Colon (tissue), 2 donors: ENCODE results near the gene PEAK1.

Experiments
- FAIRE-seq: peaks from 2 replicates; lab custom pipeline; 2012; peaks lifted over from hg19 to GRCh38; lab: Jason Lieb, UNC
- donor health status: control.
- donor health status: control.

PEAK1 gene

DNA sequence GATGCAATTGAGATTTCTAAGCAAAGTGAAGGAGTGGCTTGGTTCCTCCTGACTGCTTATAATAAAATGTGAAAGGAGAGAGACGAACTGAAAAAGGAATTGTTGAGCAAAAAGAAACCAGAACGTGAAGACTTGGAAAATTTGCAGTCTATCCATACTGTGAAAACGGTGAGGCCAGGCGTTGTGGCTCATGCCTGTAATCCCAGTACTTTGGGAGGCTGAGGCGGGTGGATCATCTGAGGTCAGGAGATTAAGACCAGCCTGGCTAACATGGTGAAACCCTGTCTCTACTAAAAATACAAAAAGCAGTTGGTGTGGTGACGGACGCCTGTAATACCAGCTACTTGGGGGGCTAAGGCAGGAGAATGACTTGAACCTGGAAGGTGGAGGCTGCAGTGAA lies 292.3 kb downstream of the PEAK1 start:
- no peak for FAIRE-seq

GRCh38 chr15:77126529-77127326 lies 293.2 kb downstream of the PEAK1 start:
- FAIRE-seq: no peak

DNA sequence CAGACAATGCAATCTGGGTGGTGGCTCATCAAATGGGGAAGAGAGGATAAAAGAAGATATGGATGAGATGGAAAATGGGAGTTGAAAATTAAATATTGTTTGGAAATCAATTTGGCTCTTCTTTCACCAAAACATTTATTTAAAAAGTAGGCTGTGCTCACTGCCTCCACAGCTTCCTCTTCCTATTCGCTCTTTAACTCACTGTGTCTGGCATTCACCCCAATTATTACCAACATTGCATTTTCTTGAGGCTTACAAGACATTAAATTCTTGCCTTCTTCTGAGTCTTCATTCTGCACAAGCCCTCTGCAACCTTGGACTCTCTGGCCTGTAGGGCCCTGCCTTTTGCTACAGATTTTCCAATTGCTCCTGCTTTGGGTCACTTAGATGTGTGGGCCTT lies 296.1 kb downstream of the PEAK1 start:
- FAIRE-seq: no peak

GRCh38 chr15:77122576-77122975 lies 297.3 kb downstream of the PEAK1 start:
- no peak for FAIRE-seq

- no peak for FAIRE-seq
Measured at GRCh38 chr15:77121599-77121998, 298.3 kb downstream of the PEAK1 start.

- no peak for FAIRE-seq
Measured at GRCh38 chr15:77120576-77120975, 299.3 kb downstream of the PEAK1 start.

GRCh38 chr15:77119446-77119845 lies 300.5 kb downstream of the PEAK1 start:
- no peak for FAIRE-seq

DNA sequence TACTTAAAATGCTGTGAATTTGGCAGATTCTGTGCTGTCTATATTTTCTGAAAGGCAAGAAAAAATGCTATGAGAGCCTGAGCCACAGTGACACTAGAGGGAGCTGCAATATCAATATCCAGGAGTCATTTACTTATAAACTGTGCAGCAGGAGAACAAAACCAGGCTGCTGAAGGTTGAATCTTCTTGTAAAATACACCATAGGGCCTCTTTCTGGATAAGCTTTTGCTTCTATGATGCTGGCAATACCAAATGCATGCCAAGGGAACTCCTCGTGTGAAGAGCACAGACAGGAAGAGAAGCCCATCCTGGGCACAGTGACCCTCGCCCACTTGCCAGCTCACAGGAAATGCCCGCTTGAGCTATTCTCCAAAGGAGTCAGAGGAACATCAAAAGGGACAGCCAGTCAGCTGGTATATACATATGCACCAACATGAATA lies 301.0 kb downstream of the PEAK1 start:
- no peak for FAIRE-seq

- no peak for FAIRE-seq
Measured at GRCh38 chr15:77115179-77115578, 304.7 kb downstream of the PEAK1 start.

GRCh38 chr15:77112838-77113504 lies 306.9 kb downstream of the PEAK1 start:
- FAIRE-seq: no peak

GRCh38 chr15:77111789-77112188 lies 308.1 kb downstream of the PEAK1 start:
- no peak for FAIRE-seq

DNA sequence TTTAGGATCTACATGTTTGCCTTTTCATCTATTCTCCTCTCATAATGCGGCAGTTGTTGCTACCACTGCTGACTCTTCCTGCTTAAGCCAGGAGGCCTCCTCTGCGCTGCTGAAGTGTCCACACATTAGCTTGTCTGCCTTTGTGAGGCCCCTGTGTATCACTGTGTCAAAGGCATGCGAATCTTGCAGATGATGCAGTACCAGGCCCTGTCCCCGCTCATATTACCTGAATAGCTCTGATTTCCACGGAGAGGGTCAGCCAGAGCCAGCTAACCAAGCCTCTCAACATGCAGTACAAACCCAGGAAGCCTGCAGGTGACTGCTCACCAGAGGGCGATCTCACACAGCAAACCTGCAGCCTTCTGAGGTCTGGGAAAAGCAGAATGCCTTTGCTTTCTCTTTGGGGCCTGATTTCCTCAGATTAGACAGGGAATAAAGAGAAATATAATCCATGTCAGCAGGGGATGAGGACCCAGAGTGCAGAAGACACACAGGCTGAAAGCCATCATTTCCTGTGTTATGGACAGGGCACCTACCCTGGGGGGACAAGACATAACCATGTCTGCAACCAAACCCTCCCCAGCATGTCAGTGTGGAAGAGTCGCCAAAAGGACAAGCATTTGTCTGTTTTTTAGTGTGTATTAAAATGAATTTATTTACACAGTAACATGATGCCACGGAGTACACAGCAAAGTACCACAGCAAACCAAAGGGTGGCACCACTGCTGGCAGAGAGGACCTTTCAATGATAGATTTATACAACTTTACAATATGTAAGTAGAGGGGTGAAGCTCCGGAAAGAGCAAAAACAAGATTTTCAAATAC lies 312.2 kb downstream of the PEAK1 start:
- FAIRE-seq: no peak

- no peak for FAIRE-seq
Measured at GRCh38 chr15:77107068-77107467, 312.8 kb downstream of the PEAK1 start.

- no peak for FAIRE-seq
Measured at GRCh38 chr15:77104155-77104554, 315.7 kb downstream of the PEAK1 start.

- no peak for FAIRE-seq
Measured at GRCh38 chr15:77099741-77100463, 320.0 kb downstream of the PEAK1 start.

DNA sequence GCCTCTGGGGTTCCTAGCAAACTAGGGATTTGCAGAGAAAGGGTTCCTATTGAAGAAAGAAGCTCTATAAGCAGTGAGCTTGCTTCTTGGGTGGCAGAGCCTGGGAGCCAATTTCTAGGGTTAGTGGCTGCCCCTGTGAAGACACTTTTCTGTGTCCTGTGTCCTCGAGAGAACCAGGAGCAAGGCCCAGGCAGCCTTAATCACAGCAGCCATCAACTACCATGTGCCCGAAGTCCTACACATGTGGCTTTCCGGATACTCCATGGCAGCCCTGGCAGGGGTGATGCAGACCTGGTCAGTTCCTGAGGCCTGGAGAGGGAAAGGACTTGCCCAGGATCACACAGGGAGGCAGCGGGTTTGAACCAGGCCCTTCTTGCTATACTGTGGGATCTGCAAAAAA lies 321.3 kb downstream of the PEAK1 start:
- FAIRE-seq: no peak

- FAIRE-seq: no peak
Measured at GRCh38 chr15:77097921-77098320, 322.0 kb downstream of the PEAK1 start.

DNA sequence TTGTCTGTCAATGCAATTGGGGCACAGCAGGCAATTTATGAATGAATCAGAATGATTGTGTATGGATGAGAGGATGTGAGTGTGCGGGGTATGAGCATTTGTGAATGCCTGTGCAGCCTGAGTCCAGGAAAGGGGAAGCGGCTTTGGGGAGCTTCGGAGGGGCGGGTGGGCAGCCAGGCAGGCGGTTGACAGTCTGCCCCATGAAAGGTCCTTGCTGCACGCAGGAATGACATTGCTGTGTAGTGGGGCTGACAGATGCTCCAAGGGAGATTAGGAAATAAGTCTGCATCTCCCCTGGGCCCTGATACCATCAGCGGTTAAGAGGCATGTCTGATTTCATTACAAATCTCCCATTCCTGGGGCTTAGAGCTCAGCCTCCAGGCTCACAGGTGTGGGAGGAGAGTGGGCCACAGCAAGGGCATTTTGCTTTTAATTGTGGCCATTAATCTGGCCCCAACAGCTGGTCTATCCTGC lies 322.6 kb downstream of the PEAK1 start:
- FAIRE-seq: no peak

- no peak for FAIRE-seq
Measured at GRCh38 chr15:77096541-77096940, 323.4 kb downstream of the PEAK1 start.

GRCh38 chr15:77096138-77096537 lies 323.8 kb downstream of the PEAK1 start:
- FAIRE-seq: no peak

GRCh38 chr15:77094397-77095030 lies 325.4 kb downstream of the PEAK1 start:
- no peak for FAIRE-seq

DNA sequence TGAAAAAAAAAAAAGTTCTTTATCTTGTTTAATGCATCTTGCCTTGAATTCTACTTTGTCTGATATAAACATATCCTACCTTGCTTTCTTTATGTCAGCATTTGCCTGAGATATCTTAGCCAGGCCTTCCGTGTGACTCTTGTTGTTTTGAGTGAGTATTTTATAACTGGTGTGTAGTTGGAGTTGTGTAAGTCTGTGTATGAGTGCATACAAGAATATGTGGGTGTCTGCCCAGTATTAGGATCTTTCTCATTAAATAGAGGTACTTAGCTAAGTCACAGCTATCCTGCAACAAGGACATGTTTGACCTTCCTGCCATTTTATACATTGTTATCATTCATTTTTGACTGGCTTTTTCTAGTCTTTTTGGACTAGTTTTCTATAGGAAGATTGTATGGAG lies 326.5 kb downstream of the PEAK1 start:
- FAIRE-seq: no peak
